HCT116 (cell line): ENCODE data around the gene PARVA. TPM values are rescaled to one million over a fixed set of nuclear protein-coding genes. Genes with fewer than 3 reads are reported as not detected.

Experiments
- ATAC-seq: fragments of 200-7000 bp; cut with Tn5 transposase; 2 replicates; pipeline ENCODE4 v1.9.1; 2020; ENCODE audit warnings: mild to moderate bottlenecking, moderate library complexity
- BruUV-seq: library from RNA; stranded (reverse); fragments of 400-500 nt; replicated peaks from 2 replicates; lab custom pipeline; 2021; lab: Mats Ljungman, UMichigan
- CTCF ChIA-PET: fragments of 300-600 bp; sonication (Branson Sonifier 250); formaldehyde crosslinking; loops from one replicate; lab custom pipeline; 2021; ENCODE audit warnings: antibody characterized with exemption; lab: Charles Lee
- POLR2A ChIA-PET: fragments of 300-600, 350-600 bp; sonication (Branson Sonifier 250); formaldehyde crosslinking; loops from one replicate; lab custom pipeline; 2021; ENCODE audit warnings: antibody characterized with exemption; lab: Charles Lee
- RAD21 ChIA-PET, 2 experiments: fragments of 300-600 bp; sonication (Branson Sonifier 250); formaldehyde crosslinking; loops; one replicate each; lab custom pipeline; 2023; ENCODE audit warnings: low total read pairs in 2 of 2; ENCODE audit not compliant: uncharacterized antibody in 2 of 2, unreplicated experiment in 2 of 2, low non-redundant PET in 1 of 2; lab: Charles Lee
- DNase-seq: peaks from one replicate; pipeline ENCODE4 v3.0.0-alpha.2; 2010; ENCODE audit warnings: low read depth, low spot score
- H2AFZ ChIP-seq: fragments of 200-600 bp; shearing (Covaris generic), sonication (generic); 2 replicates; pipeline ENCODE4 v1.6.1; 2017; ENCODE audit warnings: low read depth, mixed run types, mixed read lengths, antibody characterized with exemption, low read length; ENCODE audit not compliant: poor library complexity, severe bottlenecking
- H3K27ac ChIP-seq: 2 replicates; pipeline ENCODE4 v1.5.1; 2012; ENCODE audit warnings: low read depth, low read length
- H3K27me3 ChIP-seq: fragments of 200-600 bp; sonication (generic); 2 replicates; pipeline ENCODE4 v1.6.1; 2016; ENCODE audit warnings: mixed run types, low read length, mixed read lengths; ENCODE audit not compliant: insufficient read depth
- H3K36me3 ChIP-seq, 2 experiments: fragments of 200-500 bp in 1 of 2; fragments of 200-600 bp in 1 of 2; sonication (Bioruptor generic) in 1 of 2; sonication (generic) in 1 of 2; 2 replicates each; pipeline versions ENCODE4 v1.5.1 to v1.6.1; 2014 to 2016; ENCODE audit warnings: low read length in 2 of 2, inconsistent platforms in 1 of 2, mixed read lengths in 1 of 2, mixed run types in 1 of 2; ENCODE audit not compliant: insufficient read depth in 2 of 2, control insufficient read depth in 1 of 2
- H3K4me1 ChIP-seq, 2 experiments: fragments of 200-600 bp in 1 of 2; sonication (generic) in 1 of 2; 2 replicates each; pipeline versions ENCODE4 v1.5.1 to v1.6.1; 2012 to 2017; ENCODE audit warnings: low read length in 2 of 2, inconsistent platforms in 1 of 2, mild to moderate bottlenecking in 1 of 2, mixed read lengths in 1 of 2, mixed run types in 1 of 2, moderate library complexity in 1 of 2; ENCODE audit not compliant: insufficient read depth in 2 of 2, control insufficient read depth in 1 of 2
- H3K4me2 ChIP-seq: fragments of 200-600 bp; sonication (generic); 2 replicates; pipeline ENCODE4 v1.6.1; 2017; ENCODE audit warnings: mixed run types, low read length, mixed read lengths
- H3K4me3 ChIP-seq, 2 experiments: fragments of 200-600 bp in 1 of 2; sonication (generic) in 1 of 2; replicated peaks in 1 of 2; 2 replicates each; pipeline ENCODE4 v1.5.1; 2011 to 2016; ENCODE audit warnings: low read length in 2 of 2, control low read depth in 1 of 2, low read depth in 1 of 2, mild to moderate bottlenecking in 1 of 2, mixed read lengths in 1 of 2, mixed run types in 1 of 2
- H3K79me2 ChIP-seq: fragments of 200-600 bp; sonication (generic); 2 replicates; pipeline ENCODE4 v1.6.1; 2017; ENCODE audit warnings: mild to moderate bottlenecking, mixed run types, low read length, moderate library complexity, mixed read lengths; ENCODE audit not compliant: insufficient read depth
- H3K9ac ChIP-seq: fragments of 200-600 bp; sonication (generic); 2 replicates; pipeline ENCODE4 v1.6.1; 2016; ENCODE audit warnings: low read length, mixed read lengths
- H3K9me2 ChIP-seq: fragments of 200-600 bp; sonication (generic), shearing (Covaris generic); 2 replicates; pipeline ENCODE4 v1.6.1; 2017; ENCODE audit warnings: mixed run types, mild to moderate bottlenecking, moderate library complexity; ENCODE audit not compliant: insufficient read depth
- H3K9me3 ChIP-seq, 2 experiments: fragments of 200-500 bp in 1 of 2; fragments of 200-600 bp in 1 of 2; sonication (Bioruptor generic) in 1 of 2; sonication (generic) in 1 of 2; 2 replicates each; pipeline ENCODE4 v1.6.1; 2014 to 2017; ENCODE audit warnings: low read length in 2 of 2, mixed read lengths in 2 of 2, inconsistent platforms in 1 of 2, low read depth in 1 of 2, mild to moderate bottlenecking in 1 of 2, mixed run types in 1 of 2, moderate library complexity in 1 of 2; ENCODE audit not compliant: control insufficient read depth in 1 of 2, insufficient read depth in 1 of 2
- H4K20me1 ChIP-seq: fragments of 200-600 bp; sonication (generic), shearing (Covaris generic); 2 replicates; pipeline ENCODE4 v1.6.1; 2017; ENCODE audit warnings: mixed run types, mild to moderate bottlenecking, moderate library complexity; ENCODE audit not compliant: insufficient read depth
- CEBPB ChIP-seq: IDR thresholded peaks from 2 replicates; pipeline ENCODE4 v1.6.1; 2012; ENCODE audit warnings: low read depth
- CTCF ChIP-seq, 3 experiments: fragments of 200-600 bp in 1 of 3; sonication (generic) in 1 of 3; IDR thresholded peaks in 2 of 3; conservative IDR thresholded peaks in 1 of 3; 2 replicates each; pipeline ENCODE4 v1.5.1; 2012 to 2017; ENCODE audit warnings: low read depth in 2 of 3, low read length in 2 of 3, antibody characterized with exemption in 1 of 3, borderline replicate concordance in 1 of 3, control low read depth in 1 of 3, mild to moderate bottlenecking in 1 of 3, mixed read lengths in 1 of 3, mixed run types in 1 of 3, moderate library complexity in 1 of 3; ENCODE audit not compliant: insufficient read depth in 1 of 3
- POLR2A ChIP-seq: IDR thresholded peaks from 2 replicates; pipeline ENCODE4 v1.7.0; 2011; ENCODE audit warnings: borderline replicate concordance; ENCODE audit not compliant: insufficient read depth, insufficient read length; ENCODE audit errors: extremely low read depth
- REST ChIP-seq: IDR thresholded peaks from 2 replicates; pipeline ENCODE4 v1.6.1; 2012; ENCODE audit warnings: low read depth
- intact Hi-C: fragments of 100-400 bp; cut with micrococcal nuclease; formaldehyde crosslinking; loops from 2 replicates; pipeline ENCODE4 v1.10.0; 2022
- total RNA-seq: library from RNA; stranded (reverse); gene quantifications from one replicate; pipeline ENCODE4 v1.2.1, GENCODE V29; 2021; ENCODE audit not compliant: unreplicated experiment

PARVA gene
- total RNA-seq, 1 experiment from 2014 or later = 18.4 TPM

GRCh38 chr11:12499071-12499470 lies 121.7 kb downstream of the PARVA start:
- no peaks in the 10 kb centered on the region for H3K27me3 ChIP-seq
- POLR2A ChIA-PET = no interaction called here
- no peaks in the 10 kb centered on the region for H3K36me3 ChIP-seq
- H3K9me3 ChIP-seq = no peaks in the 10 kb centered on the region
- H3K9me2 ChIP-seq = no peaks in the 10 kb centered on the region
- BruUV-seq = no TSS peak
- no peak overlapping the region for H3K27ac ChIP-seq
- H3K4me1 ChIP-seq = no peaks in the 10 kb centered on the region
- H2AFZ ChIP-seq = no peak overlapping the region
- H3K9ac ChIP-seq = no peak overlapping the region
- no peak overlapping the region for H3K4me2 ChIP-seq
- intact Hi-C loops = no loop called here
- CTCF ChIA-PET = no interaction called here
- no peak overlapping the region for H3K4me3 ChIP-seq
- H3K79me2 ChIP-seq = no peaks in the 10 kb centered on the region
- DNase-seq = no peak
- TF ChIP-seq POLR2A (no peak), REST (no peak), CTCF (IDR thresholded peaks at IDR 0.05 in 2 of 3, conservative IDR thresholded peaks at IDR 0.05 in 1 of 3; ENCODE audit: borderline replicate concordance in 1 of 3, insufficient read depth in 1 of 3, low read depth in 2 of 3, low read length in 2 of 3) (no peak), CEBPB (no peak)
- ATAC-seq = no peak
- RAD21 ChIA-PET = no interaction called here
- no peaks in the 10 kb centered on the region for H4K20me1 ChIP-seq
